ENCODE measurements around the gene BRIP1.
"Not testable (repeated sequence)": the region's sequence is repeated elsewhere in the genome, so short reads cannot be mapped to it uniquely, and the experiment has no call there.

Gene BRIP1

DNA sequence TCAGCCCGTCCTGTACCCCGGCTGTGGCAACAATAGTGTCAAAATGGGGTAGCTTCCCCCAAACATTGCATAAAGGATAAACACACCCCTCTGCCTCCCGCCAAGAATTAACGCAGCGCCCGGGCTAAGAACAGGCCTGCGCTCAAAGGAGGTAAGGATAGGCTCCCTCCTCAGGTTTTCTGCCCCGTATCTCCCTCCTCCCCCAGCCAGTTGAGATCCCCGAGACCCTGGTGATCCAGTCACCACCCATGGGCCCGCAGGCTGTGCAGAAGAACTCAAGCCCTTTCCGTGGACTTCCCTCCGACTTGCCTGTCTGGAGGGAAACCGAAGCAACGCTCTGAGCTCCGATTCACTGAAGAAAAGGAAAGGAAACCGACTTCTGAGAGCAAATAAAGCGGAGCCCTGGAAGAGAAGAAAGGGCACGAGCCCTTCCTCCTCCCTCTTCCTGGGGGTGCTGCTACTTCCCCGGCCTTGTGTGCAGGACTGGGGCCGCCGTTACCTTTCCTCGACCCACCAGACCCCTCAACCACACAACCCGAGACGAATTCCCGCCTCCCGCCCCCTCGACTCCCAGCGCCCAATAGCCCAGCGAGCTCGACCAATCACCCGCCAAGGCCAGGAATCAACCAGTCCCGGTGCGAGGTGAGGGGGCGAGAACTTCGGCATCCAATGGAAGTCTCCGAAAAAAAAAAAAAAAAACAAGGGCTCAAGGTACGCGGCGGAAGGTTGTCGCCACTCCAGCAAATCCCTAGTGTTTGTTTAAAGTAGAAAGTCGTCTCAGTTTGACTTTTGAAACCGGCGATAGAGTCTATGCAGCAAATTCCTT, at the start of gene BRIP1:
Gene BRIP1, minus strand, starts transcription at position 554 of the 826 bp plus-strand sequence. CDS start 1,989 bp downstream, outside the sequence.
- no peaks in the 10 kb centered on the region for H3K27me3 Mint-ChIP-seq
- H3K27ac Mint-ChIP-seq: peak within 1 kb of the TSS; percentile 92
- intact Hi-C loops (cut with micrococcal nuclease): loop anchor here (10.0 kb wide), 1 partner anchor 202 kb away; the partner anchor contains the start of gene MED13
- no peaks in the 10 kb centered on the region for H3K9me3 Mint-ChIP-seq
- H3K36me3 Mint-ChIP-seq (ENCODE audit: low read depth): peaks cover 22% of the 10 kb centered on the region
- H3K4me3 Mint-ChIP-seq: peak within 1 kb of the TSS; percentile 97
- H3K4me1 Mint-ChIP-seq (ENCODE audit: low read depth): peaks cover 16% of the 10 kb centered on the region

DNA sequence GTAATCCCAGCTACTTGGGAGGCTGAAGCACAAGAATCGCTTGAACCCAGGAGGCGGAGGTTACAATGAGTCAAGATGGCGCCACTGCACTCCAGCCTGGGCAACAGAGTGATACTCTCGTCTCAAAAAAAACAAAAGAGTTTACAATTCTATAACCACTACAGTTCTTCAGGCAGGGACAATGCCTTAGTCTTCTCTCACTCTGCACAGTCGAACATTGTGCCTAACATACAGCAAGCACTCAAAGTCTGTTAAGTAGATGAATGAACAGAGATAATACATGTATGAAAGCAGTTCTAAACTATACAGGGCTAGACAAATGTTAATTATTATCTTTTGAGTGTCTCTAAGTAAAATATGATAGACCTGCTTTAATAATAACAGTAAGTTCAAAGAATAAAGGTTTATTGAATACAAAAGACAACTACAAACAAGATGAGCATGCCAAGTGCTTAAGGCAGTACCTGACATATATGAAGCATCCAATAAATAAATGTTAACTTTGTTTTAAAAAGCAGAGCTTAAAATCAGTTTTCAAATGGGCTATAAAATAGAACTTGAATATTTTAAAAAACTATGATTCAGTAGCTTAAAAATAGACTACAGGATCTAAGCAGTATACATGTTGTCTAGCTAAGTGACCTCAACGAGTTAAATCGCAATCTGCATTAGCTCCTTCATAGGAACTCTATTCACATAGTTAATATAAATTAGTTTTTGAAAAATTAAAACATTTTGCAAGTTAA, 45.1 kb upstream of the BRIP1 start:
- H3K27ac Mint-ChIP-seq: no peak overlapping the region
- H3K4me3 Mint-ChIP-seq: no peak overlapping the region
- no peaks in the 10 kb centered on the region for H3K27me3 Mint-ChIP-seq
- intact Hi-C loops (cut with micrococcal nuclease): no loop called here
- H3K36me3 Mint-ChIP-seq (ENCODE audit: low read depth): peaks cover 76% of the 10 kb centered on the region
- H3K9me3 Mint-ChIP-seq: no peaks in the 10 kb centered on the region
- H3K4me1 Mint-ChIP-seq (ENCODE audit: low read depth): no peaks in the 10 kb centered on the region

DNA sequence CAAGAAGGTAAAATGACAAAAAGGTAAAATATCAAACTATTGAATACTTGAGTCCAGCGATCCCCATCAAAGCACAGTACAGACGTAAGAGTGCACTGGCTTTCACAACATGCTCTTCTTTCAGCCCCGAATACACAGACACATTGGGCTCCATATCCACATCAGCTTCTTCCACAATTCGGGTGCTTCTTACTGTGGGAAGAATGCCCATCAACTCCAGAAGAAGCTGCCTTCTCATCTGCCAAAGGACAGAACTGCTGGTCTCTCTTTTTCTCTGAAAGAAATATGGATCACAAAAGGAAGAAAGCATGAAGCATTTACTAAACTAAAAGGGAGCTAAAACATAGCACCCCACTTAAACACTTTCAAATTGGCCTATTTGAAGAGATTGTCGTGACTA, 44.0 kb upstream of the BRIP1 start:
- Mint-ChIP-seq H3K36me3 (ENCODE audit: low read depth) (peaks cover 76% of the 10 kb centered on the region), H3K4me3 (no peak overlapping the region), H3K27me3 (no peaks in the 10 kb centered on the region), H3K9me3 (no peaks in the 10 kb centered on the region), H3K27ac (no peak overlapping the region), H3K4me1 (ENCODE audit: low read depth) (no peaks in the 10 kb centered on the region)
- intact Hi-C loops (cut with micrococcal nuclease): no loop called here

- Mint-ChIP-seq H3K36me3 (ENCODE audit: low read depth) (peaks cover 74% of the 10 kb centered on the region), H3K9me3 (no peaks in the 10 kb centered on the region), H3K27ac (no peak overlapping the region), H3K27me3 (no peaks in the 10 kb centered on the region), H3K4me3 (no peak overlapping the region), H3K4me1 (ENCODE audit: low read depth) (no peaks in the 10 kb centered on the region)
- intact Hi-C loops (cut with micrococcal nuclease): no loop called here
These were observed 40.9 kb upstream of the BRIP1 start for GRCh38 chr17:61904094-61904710.

DNA sequence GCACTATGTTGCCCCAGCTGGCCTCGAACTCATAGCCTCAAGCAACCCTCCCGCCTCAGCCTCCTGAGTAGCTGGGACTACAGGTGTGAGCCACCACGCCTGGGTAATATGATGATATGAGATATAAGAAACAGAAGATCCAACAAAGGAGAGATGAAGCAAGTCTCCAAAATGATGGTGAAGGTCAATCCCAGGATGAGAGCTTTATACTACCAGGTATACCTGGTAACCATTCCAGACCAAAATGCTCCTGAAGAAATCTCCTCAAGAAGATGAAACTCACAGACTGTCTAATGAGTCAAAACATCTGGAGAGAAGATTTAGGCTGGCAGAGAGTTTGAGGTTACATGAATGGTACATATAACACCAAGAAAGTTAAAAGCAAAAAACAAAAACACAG, 39.9 kb upstream of the BRIP1 start:
- no peaks in the 10 kb centered on the region for H3K27me3 Mint-ChIP-seq
- H3K36me3 Mint-ChIP-seq (ENCODE audit: low read depth): peaks cover 83% of the 10 kb centered on the region
- no peak overlapping the region for H3K4me3 Mint-ChIP-seq
- H3K4me1 Mint-ChIP-seq (ENCODE audit: low read depth): no peaks in the 10 kb centered on the region
- H3K9me3 Mint-ChIP-seq: no peaks in the 10 kb centered on the region
- intact Hi-C loops (cut with micrococcal nuclease): no loop called here
- H3K27ac Mint-ChIP-seq: no peak overlapping the region

DNA sequence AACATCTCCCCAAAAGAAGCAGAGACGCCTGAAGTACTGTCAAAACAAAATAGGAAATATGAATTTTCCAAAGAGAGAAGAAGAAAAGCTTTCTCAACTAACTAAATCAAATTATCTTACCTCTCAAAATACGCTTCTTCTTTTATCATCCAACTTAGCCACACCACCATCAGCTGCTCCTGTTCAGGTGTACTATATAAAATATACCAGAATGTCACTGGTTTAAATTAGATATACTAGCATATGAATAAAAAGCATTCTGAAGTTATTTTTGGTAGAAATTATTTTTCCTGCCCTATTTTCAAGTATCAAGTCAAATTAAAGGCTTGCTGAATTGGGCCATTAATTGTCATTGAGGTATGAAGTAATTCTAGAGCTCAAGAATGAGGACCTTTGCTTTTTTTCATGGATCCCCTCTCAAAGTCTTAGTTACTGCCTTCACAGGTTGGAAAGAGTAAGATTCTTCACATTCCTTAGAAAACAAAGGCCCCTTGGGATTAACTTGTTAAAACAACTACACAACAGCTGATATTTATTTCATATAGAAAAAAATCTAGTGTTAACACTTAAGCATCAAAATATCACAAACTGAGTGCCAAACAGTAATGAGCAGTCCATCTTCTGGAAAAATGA, 34.3 kb upstream of the BRIP1 start:
- Mint-ChIP-seq H3K27ac (no peak overlapping the region), H3K4me3 (no peak overlapping the region), H3K27me3 (no peaks in the 10 kb centered on the region), H3K4me1 (ENCODE audit: low read depth) (no peaks in the 10 kb centered on the region), H3K9me3 (no peaks in the 10 kb centered on the region), H3K36me3 (ENCODE audit: low read depth) (peaks cover 65% of the 10 kb centered on the region)
- intact Hi-C loops (cut with micrococcal nuclease): no loop called here

- H3K4me3 Mint-ChIP-seq: no peak overlapping the region
- H3K9me3 Mint-ChIP-seq: no peaks in the 10 kb centered on the region
- no peaks in the 10 kb centered on the region for H3K4me1 Mint-ChIP-seq (ENCODE audit: low read depth)
- peaks cover 62% of the 10 kb centered on the region for H3K36me3 Mint-ChIP-seq (ENCODE audit: low read depth)
- H3K27ac Mint-ChIP-seq: no peak overlapping the region
- no peaks in the 10 kb centered on the region for H3K27me3 Mint-ChIP-seq
- intact Hi-C loops (cut with micrococcal nuclease): no loop called here
These were observed 32.1 kb upstream of the BRIP1 start for GRCh38 chr17:61895391-61895790.

DNA sequence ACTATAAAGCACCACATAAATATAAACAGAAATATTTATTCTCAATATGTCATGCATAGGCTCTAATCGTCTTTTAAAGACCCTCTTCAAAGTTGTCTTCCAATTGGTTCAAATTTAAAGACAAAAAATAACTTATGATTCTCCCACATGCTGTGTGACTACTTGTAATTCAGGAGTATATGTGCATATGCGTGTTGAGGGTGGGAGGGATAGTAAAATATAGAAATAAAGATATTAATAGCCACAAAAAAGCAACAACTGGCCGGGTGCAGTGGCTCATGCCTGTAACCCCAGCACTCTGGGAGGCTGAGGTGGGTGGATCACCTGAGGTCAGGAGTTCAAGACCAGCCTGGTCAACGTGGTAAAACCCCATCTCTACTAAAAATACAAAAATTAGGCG, 31.0 kb upstream of the BRIP1 start:
- H3K27me3 Mint-ChIP-seq; H3K4me3 Mint-ChIP-seq; intact Hi-C loops (cut with micrococcal nuclease); H3K27ac Mint-ChIP-seq; H3K4me1 Mint-ChIP-seq (ENCODE audit: low read depth); H3K9me3 Mint-ChIP-seq: not testable (repeated sequence)
- peaks cover 60% of the 10 kb centered on the region for H3K36me3 Mint-ChIP-seq (ENCODE audit: low read depth)

GRCh38 chr17:61887733-61888132, 24.4 kb upstream of the BRIP1 start:
- intact Hi-C loops (cut with micrococcal nuclease): not testable (repeated sequence)

DNA sequence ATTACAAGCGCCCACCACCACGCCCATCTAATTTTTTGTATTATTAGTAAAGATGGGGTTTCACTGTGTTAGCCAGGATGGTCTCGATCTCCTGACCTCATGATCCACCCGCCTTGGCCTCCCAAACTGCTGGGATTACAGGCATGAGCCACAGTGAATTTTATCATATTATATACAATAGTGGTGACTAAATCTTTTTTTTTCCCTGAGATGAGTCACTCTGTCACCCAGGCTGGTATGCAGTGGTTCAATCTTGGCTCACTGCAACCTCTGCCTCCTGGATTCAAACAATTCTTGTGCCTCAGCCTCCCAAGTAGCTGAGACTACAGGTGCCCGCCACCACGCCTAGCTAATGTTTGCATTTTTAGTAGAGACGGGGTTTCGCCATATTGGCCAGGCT, 22.5 kb upstream of the BRIP1 start:
- H3K27me3 Mint-ChIP-seq; intact Hi-C loops (cut with micrococcal nuclease); H3K4me1 Mint-ChIP-seq (ENCODE audit: low read depth); H3K9me3 Mint-ChIP-seq; H3K4me3 Mint-ChIP-seq; H3K27ac Mint-ChIP-seq: not testable (repeated sequence)
- H3K36me3 Mint-ChIP-seq (ENCODE audit: low read depth): peaks cover 87% of the 10 kb centered on the region

More at GRCh38 chr17:61887733-61888132, 24.4 kb upstream of the BRIP1 start:
- not testable (repeated sequence) for H3K4me3 Mint-ChIP-seq; H3K27me3 Mint-ChIP-seq; H3K27ac Mint-ChIP-seq; H3K9me3 Mint-ChIP-seq; H3K4me1 Mint-ChIP-seq (ENCODE audit: low read depth)
- H3K36me3 Mint-ChIP-seq (ENCODE audit: low read depth): peaks cover 82% of the 10 kb centered on the region

GRCh38 chr17:61884864-61885263, 21.5 kb upstream of the BRIP1 start:
- Mint-ChIP-seq H3K4me1 (ENCODE audit: low read depth) (no peaks in the 10 kb centered on the region), H3K9me3 (no peaks in the 10 kb centered on the region), H3K27ac (no peak overlapping the region), H3K27me3 (no peaks in the 10 kb centered on the region), H3K36me3 (ENCODE audit: low read depth) (peaks cover 87% of the 10 kb centered on the region), H3K4me3 (no peak overlapping the region)
- intact Hi-C loops (cut with micrococcal nuclease): no loop called here

DNA sequence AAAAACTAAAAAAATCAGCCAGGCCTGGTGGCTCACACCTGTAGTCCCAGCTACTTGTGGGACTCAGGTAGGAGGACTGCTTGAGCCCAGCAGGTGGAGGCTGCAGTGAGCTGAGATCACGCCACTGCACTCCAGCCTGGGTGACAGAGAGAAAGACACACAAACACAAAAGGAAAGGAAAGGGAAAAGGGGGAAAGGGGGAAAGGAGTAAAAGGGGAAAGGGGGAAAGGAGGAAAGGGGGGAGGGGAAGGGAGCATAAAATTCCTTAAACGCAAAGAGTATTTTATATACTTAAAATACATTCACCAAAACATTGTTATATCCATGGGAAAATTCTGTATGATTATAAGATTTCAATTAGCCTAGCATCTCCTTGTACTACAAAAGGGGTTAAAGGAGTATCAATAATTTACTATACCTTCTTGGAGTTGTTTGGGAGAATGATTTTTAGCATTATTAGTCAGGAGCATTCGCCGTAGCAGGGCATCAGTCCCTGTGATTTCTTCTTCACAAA, 17.3 kb upstream of the BRIP1 start:
- intact Hi-C loops (cut with micrococcal nuclease): no loop called here
- Mint-ChIP-seq H3K4me3 (no peak overlapping the region), H3K4me1 (ENCODE audit: low read depth) (no peaks in the 10 kb centered on the region), H3K27me3 (no peaks in the 10 kb centered on the region), H3K9me3 (no peaks in the 10 kb centered on the region), H3K36me3 (ENCODE audit: low read depth) (peaks cover 88% of the 10 kb centered on the region), H3K27ac (no peak overlapping the region)

- intact Hi-C loops (cut with micrococcal nuclease): no loop called here
- no peak overlapping the region for H3K4me3 Mint-ChIP-seq
- H3K27ac Mint-ChIP-seq: no peak overlapping the region
- H3K4me1 Mint-ChIP-seq (ENCODE audit: low read depth): no peaks in the 10 kb centered on the region
- no peaks in the 10 kb centered on the region for H3K9me3 Mint-ChIP-seq
- H3K36me3 Mint-ChIP-seq (ENCODE audit: low read depth): peaks cover 81% of the 10 kb centered on the region
- no peaks in the 10 kb centered on the region for H3K27me3 Mint-ChIP-seq
These were observed 15.8 kb upstream of the BRIP1 start for GRCh38 chr17:61878984-61879612.
